ENCODE results near the gene NEDD8.
"Not testable (repeated sequence)": the region's sequence is repeated elsewhere in the genome, so short reads cannot be mapped to it uniquely, and the experiment has no call there.

NEDD8 gene

DNA sequence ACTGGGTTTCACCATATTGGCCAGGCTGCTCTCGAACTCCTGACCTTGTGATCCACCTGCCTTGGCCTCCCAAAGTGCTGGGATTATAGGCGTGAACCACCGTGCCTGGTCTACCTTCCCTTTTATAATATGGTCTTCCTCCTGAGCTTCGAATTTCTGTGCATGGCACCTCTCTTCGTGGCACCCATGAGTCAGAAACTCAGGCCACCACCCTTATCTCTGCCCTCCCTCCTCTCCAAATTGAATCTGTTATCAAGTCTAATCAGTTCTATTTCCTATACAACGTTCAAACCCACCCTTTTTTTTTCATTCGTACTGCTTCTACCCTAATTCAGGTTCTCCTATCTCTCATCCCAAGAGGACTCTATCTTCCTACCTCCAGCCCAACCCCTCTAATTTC, 15.3 kb upstream of the NEDD8 start:
- DNase-seq (ENCODE audit: low spot score) = no peak

DNA sequence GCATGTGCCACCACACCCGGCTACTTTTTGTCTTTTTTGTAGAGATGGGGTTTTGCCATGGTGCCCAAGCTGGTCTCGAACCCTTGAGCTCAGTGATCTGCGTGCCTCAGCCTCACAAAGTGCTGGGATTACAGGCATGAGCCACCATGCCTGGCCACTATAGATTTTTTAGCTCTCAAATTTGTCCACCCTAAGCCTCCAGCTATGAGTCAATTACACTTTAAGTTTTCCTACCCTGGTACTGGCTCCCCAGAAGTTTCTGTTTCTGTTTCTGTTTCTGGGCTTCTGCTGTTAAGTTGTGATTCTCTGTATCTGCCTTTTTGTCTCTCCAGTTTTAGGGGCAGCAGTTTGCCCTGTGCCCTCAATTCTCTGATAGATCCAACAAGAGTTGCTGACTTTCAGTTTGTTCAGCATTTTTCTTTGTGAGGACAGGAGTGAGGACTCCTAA, 14.6 kb upstream of the NEDD8 start:
- DNase-seq (ENCODE audit: low spot score) = no peak

DNA sequence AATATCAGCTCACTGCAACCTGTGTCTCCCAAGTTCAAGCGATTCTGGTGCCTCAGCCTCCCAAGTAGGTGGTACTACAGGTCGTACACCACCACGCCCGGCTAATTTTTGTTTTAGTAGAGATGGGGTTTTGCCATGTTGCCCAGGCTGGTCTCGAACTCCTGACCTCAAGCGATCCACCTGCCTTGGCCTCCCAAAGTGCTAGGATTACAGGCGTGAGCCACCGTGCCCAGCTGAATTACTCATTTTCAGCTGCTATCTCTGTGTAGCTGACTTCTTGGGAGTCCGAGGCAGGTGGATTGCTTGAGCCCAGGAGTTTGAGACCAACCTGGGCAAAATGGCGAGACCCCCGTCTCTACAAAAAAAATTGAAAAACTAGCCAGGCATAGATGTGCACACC, 13.2 kb upstream of the NEDD8 start:
- DNase-seq (ENCODE audit: low spot score) = not testable (repeated sequence)

DNA sequence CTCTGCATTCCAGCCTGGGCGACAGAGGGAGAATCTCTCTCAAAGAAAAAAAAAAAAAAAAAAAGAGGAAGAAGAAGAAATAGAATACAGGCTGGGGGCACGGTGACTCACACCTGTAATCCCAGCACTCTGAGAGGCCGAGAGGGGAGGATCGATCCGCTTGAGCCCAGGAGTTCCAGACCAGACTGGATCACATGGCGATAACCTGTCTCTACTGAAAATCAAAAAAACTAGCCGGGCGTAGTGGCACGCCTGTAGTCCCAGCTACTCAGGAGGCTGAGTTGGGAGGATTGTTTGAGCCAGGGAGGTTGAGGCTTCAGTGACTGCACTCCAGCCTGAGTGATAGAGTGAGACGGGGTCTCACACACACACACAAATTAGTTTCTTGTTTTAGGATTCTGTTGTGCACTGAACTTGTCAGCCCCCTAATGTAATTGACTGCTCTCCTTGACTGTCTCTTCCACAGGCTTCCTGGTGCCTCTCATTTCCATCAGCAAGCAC, 11.2 kb upstream of the NEDD8 start:
- no peak for DNase-seq (ENCODE audit: low spot score)

DNA sequence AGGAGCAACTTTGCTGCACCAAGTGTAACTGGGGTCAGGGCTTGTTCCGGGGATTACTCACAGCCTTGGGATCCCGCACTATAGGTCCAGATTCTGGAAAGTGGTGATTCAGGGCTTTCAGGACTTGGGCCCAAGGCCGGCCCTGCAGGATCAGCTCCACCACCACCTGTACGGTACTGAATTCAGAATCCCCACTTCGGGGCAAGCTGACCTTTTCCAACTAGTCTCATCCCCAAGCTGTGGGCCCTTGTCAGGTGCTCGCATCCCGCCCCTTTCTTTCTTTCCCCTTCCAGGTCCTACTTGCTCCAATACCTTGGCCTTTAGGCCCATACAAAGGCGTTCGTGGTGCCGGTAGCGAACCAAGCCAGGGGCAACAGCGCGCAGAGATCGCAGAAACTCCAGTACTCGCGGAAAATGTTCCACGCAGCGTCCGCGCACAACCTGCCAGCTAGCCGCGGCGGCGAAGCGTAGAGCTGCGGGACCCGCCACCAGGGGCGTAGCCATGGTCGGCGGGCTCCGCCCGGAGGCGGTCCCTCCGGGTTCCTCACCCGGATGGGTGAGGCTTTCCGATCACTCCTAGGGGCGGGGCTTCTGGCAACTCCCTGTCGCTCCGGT, 9.8 kb upstream of the NEDD8 start:
- DNase-seq (ENCODE audit: low spot score) = no peak

DNA sequence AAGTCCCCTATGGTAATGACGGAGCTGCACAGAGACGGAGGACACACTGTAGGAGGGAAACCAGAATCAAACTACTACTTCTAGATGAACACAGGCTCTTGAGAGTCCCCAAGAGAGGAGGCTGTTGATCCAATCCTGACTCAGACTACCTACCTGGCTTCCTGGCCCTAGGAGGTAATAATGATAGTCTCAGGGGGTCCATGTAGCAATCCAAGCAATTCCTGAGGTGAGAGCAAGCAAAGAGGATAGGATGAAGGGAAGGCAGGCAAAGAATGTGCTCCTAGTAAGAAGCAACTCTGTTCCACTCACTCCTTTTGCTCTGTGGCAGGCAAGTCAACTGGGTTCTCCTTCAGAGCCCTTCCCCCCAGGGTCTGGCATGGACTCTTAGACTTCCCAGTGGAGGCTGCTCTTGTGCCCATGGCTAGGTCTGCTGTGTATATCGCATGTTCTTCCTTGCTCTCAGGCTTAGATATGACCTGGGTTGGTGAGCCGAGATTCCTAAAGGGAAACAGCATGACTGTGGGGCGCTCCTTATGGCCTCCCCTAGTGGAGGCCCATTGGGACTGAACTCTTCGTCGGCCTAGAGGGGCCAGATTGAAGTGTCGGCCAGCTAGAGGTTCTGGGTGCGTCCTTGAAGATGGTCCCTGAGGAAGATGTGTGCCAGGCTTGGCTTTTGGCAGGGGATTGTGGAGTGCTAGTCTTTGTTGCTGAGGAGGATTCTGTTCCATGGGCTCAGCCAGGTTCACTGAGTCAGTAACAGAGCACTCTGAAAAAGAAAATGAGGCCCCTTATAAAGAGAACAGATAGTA, 8.1 kb upstream of the NEDD8 start:
- no peak for DNase-seq (ENCODE audit: low spot score)

DNA sequence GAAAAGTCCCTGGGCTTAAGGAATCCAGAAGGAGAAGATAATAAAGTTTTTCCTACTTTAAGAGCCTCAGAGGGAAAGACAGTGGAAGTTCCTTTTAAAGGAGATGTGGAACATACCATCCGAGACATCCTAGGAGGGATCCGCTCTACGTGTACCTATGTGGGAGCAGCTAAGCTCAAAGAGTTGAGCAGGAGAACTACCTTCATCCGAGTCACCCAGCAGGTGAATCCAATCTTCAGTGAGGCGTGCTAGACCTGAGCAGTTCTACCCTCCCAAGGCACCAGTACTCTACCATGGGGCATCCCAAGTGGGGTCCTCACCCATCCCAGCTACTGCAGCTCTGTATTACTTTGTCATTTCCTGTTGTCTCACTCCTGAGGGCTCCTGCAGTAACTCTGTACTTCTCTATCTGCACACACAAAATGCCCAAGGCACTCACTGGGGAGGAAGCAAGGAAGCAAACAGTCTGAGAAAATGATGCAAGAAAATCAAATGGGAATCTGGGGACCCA, 6.4 kb upstream of the NEDD8 start:
- DNase-seq (ENCODE audit: low spot score) = no peak

DNA sequence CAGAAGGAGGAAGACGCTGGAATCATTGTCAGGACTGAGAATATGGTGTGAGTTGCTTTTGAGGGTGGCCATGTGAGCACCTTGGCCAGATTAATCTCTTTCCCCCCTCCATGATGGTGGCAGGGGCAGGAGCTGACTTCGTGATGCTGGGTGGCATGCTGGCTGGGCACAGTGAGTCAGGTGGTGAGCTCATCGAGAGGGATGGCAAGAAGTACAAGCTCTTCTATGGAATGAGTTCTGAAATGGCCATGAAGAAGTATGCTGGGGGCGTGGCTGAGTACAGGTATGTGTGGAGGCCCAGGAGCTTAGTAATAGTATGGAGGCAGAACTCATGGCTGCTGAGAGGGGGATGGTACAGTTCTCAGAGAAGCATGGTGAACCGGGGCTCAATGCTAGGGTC, 6.0 kb upstream of the NEDD8 start:
- no peak for DNase-seq (ENCODE audit: low spot score)

DNA sequence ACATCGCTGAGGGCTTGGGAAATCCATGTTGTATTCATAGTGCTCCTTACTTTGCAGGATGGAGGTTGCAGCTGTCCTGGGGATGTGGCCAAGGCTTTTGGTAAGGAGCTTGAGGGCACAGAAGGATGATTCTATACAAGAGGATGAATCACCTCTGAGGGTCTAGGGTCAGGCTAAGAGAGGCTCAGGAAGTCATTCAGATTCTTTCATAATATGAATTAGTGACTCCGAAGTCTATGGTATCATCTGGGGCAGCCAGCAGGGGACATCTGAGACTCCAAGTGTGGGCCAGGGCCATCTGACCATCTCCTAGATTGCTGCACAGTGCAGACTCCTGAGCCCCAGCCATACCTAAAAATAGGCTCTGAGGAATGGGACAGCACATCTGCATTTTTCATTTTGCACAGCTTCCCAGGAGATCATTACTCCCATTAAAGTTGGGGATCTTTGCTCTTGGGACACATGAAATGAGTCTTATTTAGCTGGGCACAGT, 5.3 kb upstream of the NEDD8 start:
- no peak for DNase-seq (ENCODE audit: low spot score)

DNA sequence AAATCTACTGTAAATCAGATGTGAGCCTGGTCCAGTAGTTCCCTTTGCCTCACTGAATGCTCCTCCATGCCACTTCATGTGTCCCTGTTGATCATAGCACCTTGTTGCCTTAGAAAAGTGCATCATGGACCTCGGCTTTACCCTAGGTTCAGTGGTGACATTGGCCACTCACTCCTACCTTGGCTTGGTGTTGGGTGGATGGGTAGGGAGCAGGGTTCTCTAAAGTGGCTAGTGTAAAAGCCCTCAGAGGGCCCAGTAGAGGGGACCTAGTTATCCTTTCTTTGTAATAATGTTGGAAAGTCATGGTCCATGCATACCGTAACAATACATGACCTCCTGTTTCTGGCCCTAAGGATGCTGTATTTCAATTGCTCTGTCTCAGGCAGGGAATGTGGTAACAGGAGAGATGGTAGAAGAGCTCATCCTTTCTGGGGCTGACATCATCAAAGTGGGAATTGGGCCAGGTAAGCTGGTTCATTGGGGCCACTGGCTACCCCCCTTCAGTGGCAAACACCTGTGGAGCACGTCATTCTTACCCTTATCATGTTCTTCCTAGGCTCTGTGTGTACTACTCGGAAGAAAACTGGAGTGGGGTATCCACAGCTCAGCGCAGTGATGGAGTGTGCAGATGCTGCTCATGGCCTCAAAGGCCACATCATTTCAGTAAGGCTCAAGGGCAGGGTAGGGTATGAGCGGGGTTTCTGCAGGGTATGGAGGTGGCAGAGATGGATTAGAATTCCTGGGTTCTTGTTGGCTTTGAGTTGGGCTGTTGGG, 4.7 kb upstream of the NEDD8 start:
- DNase-seq (ENCODE audit: low spot score) = no peak

DNA sequence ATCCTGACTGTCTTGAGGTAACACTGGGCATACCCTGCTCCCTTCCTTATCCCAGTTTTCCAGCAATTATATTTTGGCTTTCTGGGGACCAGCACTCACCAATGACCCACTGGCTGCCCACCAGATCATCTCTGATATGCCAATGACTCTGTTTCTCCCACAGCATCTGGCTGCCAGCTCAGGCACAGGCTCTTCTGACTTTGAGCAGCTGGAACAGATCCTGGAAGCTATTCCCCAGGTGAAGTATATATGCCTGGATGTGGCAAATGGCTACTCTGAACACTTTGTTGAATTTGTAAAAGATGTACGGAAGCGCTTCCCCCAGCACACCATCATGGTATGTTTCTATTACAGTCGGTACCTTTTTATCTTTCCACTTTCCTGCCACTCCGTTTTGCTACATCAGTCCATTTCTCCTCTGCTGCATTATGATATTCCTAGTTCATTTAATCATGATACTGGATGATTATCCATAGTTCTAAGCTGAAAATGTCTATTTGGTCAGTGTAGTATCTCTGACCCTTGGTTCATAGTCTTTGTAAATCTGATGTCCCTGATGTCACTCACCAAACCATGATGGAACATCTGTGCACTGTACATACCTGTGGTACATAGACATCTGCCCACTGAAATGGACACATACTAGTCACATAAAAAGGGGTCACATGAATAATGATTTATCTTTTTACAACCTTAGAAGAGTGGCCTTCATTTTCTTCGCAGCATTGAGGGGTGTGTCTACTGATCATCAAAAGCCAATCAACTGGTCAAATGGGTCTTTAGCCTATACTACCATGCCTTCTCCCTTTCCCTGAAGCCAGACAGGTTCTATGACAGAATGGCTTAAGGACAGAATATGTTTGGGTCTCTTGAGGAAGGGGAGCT, 3.9 kb upstream of the NEDD8 start:
- DNase-seq (ENCODE audit: low spot score) = no peak

DNA sequence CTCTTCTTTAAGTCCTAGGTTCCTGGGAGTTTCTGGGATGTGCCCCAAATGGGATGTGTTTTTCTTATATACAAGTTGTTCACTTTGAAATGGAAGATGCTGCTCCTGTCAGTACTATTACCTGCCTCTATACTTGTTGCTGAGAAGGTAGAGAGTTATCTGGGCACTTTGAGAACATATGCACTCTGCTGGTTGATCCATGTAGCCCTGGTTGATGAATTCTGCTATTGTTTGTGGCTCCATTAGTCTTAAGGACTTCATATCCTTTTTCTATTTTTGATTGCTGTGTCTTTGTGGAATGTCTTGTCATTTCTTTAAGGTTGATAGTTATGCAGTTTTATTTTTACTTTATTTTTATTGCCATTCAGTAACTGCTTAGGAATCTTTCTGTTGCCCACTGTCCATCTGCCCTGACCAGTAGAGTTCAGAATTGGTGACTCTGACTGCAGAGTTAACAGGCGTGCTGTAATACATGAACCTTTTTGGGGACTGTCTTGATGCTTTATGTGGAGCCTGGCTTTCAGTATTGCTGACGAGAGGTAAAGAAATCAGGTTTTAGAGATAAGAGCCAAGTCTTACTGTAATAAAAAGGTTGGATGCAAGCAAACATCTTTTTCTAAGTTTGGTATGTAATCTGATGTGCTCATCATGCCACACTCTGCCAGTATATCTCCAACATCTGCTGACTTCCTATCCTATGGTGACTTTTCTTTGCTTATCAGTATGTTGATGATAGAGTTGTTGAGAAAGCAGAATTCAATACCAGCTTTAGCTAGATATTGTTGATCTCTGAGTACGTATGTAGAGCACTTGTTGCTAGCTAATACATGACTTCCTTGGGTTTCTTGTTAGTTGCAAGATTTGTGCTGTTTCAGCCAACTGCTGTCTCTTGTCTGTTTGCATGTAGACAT, 2.2 kb upstream of the NEDD8 start:
- DNase-seq (ENCODE audit: low spot score) = no peak

DNA sequence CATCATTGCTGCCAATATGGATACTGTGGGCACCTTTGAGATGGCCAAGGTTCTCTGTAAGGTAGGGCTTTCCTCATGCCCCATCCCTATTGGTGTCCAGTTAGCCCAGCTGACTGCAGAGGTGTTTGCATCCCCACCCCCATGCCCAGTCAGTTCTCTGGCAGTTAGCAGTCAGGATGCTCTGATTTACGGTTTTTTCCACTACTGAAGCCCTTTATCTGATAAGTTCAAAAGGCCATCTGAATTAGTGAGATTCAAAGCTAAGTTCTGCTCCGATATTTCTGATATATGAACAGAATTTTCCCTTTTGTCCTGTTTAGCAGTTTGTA, 1.3 kb upstream of the NEDD8 start:
- DNase-seq (ENCODE audit: low spot score) = no peak

DNA sequence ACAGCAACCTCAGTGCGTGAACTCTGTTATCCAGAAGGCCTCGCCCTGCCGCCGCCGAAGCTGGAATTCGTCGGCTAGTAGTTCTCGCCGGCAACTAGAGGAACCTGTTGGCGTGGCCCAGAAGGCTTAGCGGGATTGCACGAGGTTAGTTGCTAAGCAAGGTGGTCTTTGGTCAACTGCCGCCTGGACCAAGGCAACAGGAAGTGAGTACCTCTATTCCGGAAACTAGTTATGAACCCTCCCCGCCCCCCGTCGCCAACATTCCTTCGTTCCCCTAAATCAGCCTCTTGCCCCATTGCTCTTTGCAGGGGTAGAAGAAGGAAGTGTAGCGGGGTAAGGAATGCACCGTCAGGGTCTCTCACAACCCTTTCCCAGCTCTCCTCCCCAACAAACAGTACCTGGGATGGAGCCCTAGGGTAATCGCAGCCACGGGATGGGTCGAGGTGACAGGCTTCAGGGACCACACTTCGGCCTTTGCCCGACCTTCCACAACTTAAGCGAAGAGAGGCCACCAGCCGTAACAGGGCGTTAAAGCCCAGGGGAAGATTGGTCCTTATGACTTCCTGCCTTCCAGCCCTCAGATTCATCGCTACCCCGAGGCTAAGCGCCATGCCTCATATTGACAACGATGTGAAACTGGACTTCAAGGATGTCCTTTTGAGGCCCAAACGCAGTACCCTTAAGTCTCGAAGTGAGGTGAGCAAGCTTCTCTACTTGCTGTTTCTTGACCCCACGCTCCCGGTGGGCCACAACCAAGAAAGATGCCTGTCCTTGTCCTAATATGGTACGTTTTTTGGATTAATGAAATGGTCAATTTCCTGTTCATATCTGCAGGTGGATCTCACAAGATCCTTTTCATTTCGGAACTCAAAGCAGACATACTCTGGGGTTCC, 724 bp upstream of the NEDD8 start, which contains the start of gene GMPR2:
Gene GMPR2 (plus strand): TSS at position 285 of the 893 bp plus-strand sequence. CDS start 325 bp downstream, at position 610.
- DNase-seq (ENCODE audit: low spot score) = no peak

DNA sequence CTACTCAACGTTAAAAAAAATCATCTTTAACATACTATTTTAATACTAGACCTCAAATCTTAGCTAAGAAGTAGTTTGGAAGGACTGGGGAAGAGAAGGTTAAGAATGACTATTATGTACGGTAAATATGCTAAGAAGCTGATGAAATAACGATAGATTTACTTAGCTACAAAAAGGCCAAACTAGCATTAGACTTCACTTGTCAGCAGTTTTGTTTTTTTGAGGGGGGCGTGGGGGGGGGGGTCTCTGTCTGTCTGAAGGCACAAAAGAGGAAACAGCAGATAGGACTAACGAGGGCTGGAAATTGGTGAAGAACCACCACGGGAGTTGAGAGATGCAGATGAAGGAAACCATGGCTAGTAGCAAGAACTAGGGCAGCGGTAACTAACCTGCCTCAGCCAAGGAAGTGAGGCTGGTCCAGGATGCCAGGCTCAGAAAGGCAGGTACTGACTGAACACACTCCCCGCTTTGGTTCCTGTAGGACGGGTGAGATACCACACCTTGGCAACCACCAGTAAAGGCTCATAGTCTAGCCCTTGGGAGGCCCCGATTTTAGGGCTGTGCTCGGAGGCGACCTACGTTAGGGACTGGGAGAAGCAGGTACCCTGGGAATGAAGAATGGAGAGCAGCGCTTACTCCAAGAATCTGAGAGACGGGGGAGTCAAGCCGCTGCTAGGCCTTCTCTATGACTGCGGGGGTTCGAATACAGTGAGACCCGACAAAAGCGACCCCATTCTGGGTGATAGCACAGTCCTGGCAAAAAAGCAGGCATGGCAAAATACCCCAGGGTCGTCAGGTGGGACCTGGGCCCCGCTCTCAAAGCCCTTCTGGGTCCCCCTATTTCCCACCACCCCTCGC, 675 bp downstream of the NEDD8 start:
- no peak for DNase-seq (ENCODE audit: low spot score)

DNA sequence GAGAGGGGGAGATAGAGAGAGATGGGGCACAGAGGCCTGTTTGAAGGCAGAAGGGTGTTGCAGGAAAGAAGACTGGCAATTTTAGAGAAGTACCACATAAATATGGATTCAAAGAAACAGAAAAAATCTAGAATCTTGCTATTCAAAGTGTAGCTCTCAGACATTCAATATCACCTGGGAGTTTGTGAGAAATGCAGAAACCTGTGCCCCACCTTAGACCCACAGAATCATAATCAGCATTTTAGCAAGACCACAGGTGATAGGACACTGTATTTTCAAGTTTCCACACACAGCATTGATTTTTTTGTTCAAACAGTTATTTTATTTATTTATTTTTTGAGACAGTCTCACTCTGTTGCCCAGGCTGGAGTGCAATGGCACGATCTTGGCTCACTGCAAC, 3.3 kb downstream of the NEDD8 start:
- no peak for DNase-seq (ENCODE audit: low spot score)

DNA sequence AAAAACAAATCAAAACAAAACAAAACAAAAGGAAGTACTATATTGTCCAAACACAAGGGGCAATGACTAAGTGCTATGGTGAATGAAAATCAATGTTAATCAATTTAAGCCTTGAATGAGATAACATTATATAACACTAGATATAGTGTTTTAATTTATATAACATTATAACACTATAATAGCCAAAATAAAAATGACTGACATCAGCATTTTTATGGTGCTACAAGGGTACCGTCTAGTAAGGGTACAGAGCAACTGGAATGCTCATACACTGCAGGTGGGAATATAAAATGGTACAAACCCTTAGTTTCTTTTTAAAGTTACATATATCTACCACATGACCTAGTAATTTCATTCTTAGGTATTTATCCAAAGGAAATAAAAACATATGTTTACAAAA, 5.7 kb downstream of the NEDD8 start:
- DNase-seq (ENCODE audit: low spot score) = no peak

DNA sequence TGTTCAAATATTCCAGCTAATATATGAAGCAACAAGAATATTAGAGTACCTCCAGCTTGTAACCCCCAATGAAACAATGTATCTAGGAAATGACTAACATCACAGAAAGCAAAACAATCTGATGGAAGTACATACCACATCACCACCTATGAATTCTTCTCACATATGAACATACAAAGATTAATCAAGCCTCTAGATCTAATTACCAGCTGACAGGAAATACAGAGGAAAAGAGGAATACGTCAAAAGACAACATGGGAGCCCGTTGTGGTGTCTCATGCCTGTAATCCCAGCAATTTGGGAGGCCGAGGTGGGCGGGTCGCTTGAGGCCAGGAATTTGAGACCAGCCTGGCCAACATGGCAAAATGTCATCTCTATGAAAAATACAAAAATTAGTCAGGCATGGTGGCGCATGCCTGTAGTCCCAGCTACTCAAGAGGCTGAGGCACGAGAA, 7.5 kb downstream of the NEDD8 start:
- no peak for DNase-seq (ENCODE audit: low spot score)
